Effector memory CD8-positive, alpha-beta T cell (primary cell): ENCODE data around the gene TRIM14.

ENCODE experiments used
- ATAC-seq: fragments of 150-1000 bp; cut with Tn5 transposase; replicated peaks from 2 replicates; pipeline ENCODE4 v1.10.0; 2021; ENCODE audit warnings: mild to moderate bottlenecking, moderate library complexity
- DNase-seq, 3 experiments: peaks; one replicate each; pipeline ENCODE4 v3.0.0; 2021
- H3K27ac Mint-ChIP-seq, 2 donors: one replicate each; pipeline ENCODE4 v1.8.0; 2022; ENCODE audit warnings: mild to moderate bottlenecking in 2 of 2, mixed read lengths in 2 of 2, moderate library complexity in 2 of 2
- H3K27me3 Mint-ChIP-seq, 2 donors: one replicate each; pipeline ENCODE4 v1.8.0; 2022; ENCODE audit warnings: mixed read lengths in 2 of 2
- H3K36me3 Mint-ChIP-seq: one replicate; pipeline ENCODE4 v1.8.0; 2022; ENCODE audit warnings: mild to moderate bottlenecking, moderate library complexity, mixed read lengths; ENCODE audit not compliant: insufficient read depth
- H3K4me1 Mint-ChIP-seq, 2 donors: one replicate each; pipeline ENCODE4 v1.8.0; 2022; ENCODE audit warnings: low read depth in 2 of 2, mixed read lengths in 2 of 2
- H3K4me3 Mint-ChIP-seq, 2 donors: one replicate each; pipeline ENCODE4 v1.8.0; 2022; ENCODE audit warnings: mild to moderate bottlenecking in 2 of 2, mixed read lengths in 2 of 2, moderate library complexity in 2 of 2
- H3K9me3 Mint-ChIP-seq, 2 donors: one replicate each; pipeline ENCODE4 v1.8.0; 2022; ENCODE audit warnings: mixed read lengths in 2 of 2

Gene TRIM14

DNA sequence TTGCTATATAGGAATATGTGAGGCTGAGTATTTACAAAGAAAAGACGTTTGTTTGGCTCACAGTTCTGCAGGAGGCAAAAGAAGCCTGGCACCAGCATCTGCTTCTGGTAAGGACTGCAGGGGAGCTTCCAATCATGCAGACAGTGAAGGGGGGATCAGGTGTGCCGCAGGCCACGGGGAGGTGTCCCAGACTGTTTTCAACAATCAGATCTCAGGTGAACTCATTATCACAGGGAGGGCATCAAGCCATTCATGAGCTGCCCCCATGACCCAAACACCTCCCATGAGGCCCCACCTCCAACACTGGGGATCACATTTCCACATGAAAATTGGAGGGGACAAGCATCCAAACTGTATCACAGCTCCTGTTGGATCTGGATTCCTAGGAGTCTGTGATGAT, 30.4 kb upstream of the TRIM14 start:
- Mint-ChIP-seq H3K9me3 (no peaks in the 10 kb centered on the region), H3K4me1 (peaks cover 12% of the 10 kb centered on the region in 2 donors), H3K36me3 (peaks cover 12% of the 10 kb centered on the region), H3K27me3 (no peaks in the 10 kb centered on the region), H3K4me3 (no peak overlapping the region), H3K27ac (peak overlapping the region in 1 of 2 donors; percentile 27)
- DNase-seq, result no peak
- no peak for ATAC-seq

DNA sequence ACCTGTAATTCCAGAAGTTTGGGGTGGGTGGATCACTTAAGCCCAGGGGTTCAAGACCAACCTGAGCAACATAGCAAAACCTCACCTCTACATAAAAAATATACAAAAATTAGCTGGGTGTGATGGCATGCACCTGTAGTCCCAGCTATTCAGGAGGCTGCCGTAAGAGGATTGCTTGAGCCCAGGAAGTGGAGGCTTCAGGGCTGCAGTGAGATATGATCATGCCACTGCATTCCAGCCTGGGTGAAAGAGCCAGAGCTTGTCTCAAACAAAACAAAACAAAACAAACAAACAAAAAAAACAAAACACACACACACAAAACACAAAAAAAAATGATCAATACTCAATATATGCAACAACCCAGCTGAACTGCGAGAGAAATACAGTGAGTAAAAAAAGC, 29.5 kb upstream of the TRIM14 start:
- H3K36me3 Mint-ChIP-seq, result peaks cover 10% of the 10 kb centered on the region
- peaks cover 12 to 13% of the 10 kb centered on the region in 2 donors for H3K4me1 Mint-ChIP-seq
- no peak overlapping the region for H3K27ac Mint-ChIP-seq
- no peaks in the 10 kb centered on the region for H3K9me3 Mint-ChIP-seq
- DNase-seq (no peak), ATAC-seq (no peak)
- H3K4me3 Mint-ChIP-seq, result no peak overlapping the region
- H3K27me3 Mint-ChIP-seq, result no peaks in the 10 kb centered on the region

DNA sequence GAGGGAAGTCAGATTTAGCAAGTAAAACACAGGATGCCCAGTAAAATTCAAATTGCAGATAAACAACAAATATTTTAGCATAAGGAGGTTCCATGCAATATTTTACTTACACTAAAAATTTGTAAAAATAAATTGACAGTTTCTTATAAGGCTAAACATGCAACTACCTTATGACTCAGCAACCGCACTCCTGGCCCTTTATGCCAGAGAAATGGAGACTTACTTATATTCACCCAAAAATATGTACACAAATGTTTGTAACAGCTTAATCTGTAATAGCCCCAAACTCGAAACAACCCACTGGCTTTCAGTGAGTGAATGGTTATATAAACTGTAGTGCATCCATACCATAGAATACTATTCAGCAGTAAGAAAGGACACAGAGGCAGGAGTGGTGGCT, 28.6 kb upstream of the TRIM14 start:
- peaks cover 6% of the 10 kb centered on the region for H3K36me3 Mint-ChIP-seq
- H3K27me3 Mint-ChIP-seq, result no peaks in the 10 kb centered on the region
- peak overlapping the region; percentile 15 to 64 for H3K27ac Mint-ChIP-seq
- peaks cover 12 to 13% of the 10 kb centered on the region in 2 donors for H3K4me1 Mint-ChIP-seq
- no peak for ATAC-seq
- no peak overlapping the region for H3K4me3 Mint-ChIP-seq
- DNase-seq, result no peak
- no peaks in the 10 kb centered on the region for H3K9me3 Mint-ChIP-seq

DNA sequence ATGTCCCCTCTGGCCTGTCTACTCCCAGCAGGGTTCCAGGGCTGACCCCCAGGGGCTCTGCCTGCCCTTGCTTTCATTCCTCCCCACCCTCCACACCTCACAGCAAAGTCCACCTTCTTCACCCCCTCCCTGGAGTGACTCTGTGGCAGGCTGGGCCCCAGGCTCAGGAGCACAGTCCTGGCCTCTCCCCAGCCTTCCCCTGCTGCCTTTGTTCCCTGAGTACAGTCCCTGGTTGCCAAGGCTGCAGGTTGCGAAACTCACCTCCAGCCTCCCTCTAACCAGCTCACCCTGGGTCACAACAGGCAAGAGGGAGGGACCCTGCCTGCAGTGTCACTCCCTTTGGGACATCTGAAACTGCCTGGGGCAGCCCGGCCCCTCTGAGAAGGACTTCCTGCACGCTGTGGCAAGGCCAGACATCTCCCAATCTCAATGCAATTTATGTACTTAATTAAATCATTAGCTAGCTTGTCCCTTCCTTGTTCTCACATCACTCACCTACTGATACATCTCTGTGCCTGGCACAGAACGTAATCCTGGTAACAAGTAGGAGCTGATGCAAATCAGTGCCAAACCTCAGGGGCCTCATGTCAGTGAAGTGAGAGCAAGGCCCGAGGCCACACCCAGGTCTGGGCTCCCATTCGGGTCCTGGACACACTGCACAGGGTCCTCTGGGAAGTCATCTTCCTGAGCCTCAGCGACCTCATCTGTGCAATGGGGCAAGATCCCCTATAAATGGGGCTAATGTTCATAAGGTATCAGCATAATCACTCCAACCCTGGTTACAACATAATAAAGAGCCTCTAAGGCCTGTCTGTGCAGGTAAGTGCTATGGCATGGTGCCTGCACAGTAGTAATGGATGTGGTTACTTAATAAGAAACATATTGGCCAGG, 27.3 kb upstream of the TRIM14 start:
- Mint-ChIP-seq H3K27ac (peak overlapping the region; percentile 0 to 53), H3K9me3 (no peaks in the 10 kb centered on the region), H3K27me3 (no peaks in the 10 kb centered on the region), H3K4me3 (no peak overlapping the region), H3K4me1 (peaks cover 10 to 13% of the 10 kb centered on the region in 2 donors), H3K36me3 (peaks cover 3% of the 10 kb centered on the region)
- ATAC-seq (no peak), DNase-seq (no peak)

DNA sequence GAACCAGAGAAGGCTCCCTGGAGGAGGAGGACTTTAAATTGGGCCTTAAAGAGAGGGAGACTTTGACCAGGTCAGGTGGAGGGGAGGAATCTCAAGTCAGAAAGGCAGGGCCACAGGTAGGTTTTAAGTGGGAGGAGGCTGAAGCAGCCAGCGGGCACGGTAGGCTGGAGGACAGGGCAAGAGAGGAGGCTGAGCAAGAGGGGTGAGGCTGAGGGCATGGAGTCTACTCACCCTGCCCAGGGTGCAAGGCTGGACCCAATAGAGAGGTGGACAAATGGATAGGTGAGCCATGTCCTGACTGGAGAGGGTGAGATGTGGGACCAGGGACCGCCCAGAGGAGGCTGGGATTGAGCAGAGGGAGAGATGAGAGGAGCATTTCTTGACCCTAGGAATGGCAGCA, 25.6 kb upstream of the TRIM14 start:
- H3K27ac Mint-ChIP-seq, result peak overlapping the region; percentile 8 to 36
- H3K27me3 Mint-ChIP-seq, result no peaks in the 10 kb centered on the region
- no peak overlapping the region for H3K4me3 Mint-ChIP-seq
- ATAC-seq (no peak), DNase-seq (no peak)
- peaks cover 3% of the 10 kb centered on the region for H3K36me3 Mint-ChIP-seq
- peaks cover 5 to 11% of the 10 kb centered on the region in 2 donors for H3K4me1 Mint-ChIP-seq
- H3K9me3 Mint-ChIP-seq, result no peaks in the 10 kb centered on the region

DNA sequence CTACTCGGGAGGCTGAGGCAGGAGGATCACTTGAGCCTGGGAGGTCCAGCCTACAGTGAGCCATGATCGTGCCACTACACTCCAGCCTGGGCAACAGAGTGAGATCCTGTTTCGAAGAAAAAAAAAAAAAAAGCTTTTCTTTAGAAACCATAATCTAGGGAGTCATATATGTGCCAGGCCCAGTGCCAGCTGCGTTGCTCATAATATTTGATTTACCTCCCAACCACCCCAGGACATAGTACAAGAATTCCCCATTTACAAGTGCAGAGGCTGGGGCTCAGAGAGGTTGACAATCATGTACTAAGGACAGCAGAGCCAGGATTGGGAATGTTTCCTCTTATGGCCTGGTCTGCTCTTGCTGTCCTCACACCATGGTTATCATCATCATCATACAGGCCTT, 25.1 kb upstream of the TRIM14 start:
- Mint-ChIP-seq H3K4me1 (peaks cover 5 to 11% of the 10 kb centered on the region in 2 donors), H3K9me3 (no peaks in the 10 kb centered on the region), H3K4me3 (no peak overlapping the region), H3K36me3 (peaks cover 3% of the 10 kb centered on the region), H3K27me3 (no peaks in the 10 kb centered on the region), H3K27ac (peak overlapping the region; percentile 8 to 36)
- no peak for ATAC-seq
- DNase-seq, result no peak

DNA sequence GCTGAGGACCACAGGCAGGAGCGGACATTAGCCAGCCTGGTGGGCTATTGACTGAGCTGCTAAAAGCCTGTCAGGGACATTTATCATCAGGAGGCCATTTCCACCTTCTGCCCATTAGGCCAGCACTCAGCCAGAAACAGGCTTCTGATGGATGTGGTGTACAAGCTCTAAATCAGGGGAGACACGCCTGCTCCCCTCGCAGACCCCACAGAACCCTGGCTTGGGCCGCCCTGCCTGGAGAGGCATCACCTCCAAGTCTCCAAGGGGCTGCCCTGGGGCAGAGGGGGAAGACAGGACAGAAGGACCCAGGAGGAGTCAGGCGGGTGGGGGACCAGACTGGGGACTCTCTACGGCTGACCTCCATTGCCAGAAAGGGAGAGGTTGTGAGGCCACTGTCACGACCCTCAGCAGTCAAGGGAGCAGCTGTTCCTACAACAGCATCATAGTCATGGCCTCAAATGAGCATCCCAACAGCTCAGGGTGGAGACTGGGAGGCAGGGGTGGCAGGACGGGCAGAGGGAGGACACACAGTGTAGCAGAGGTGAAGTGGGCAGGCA, 24.0 kb upstream of the TRIM14 start:
- Mint-ChIP-seq H3K9me3 (no peaks in the 10 kb centered on the region), H3K36me3 (peaks cover 7% of the 10 kb centered on the region), H3K4me3 (no peak overlapping the region), H3K27me3 (no peaks in the 10 kb centered on the region), H3K27ac (peak overlapping the region; percentile 32 to 54), H3K4me1 (peaks cover 5 to 11% of the 10 kb centered on the region in 2 donors)
- DNase-seq, result no peak
- ATAC-seq, result no peak

DNA sequence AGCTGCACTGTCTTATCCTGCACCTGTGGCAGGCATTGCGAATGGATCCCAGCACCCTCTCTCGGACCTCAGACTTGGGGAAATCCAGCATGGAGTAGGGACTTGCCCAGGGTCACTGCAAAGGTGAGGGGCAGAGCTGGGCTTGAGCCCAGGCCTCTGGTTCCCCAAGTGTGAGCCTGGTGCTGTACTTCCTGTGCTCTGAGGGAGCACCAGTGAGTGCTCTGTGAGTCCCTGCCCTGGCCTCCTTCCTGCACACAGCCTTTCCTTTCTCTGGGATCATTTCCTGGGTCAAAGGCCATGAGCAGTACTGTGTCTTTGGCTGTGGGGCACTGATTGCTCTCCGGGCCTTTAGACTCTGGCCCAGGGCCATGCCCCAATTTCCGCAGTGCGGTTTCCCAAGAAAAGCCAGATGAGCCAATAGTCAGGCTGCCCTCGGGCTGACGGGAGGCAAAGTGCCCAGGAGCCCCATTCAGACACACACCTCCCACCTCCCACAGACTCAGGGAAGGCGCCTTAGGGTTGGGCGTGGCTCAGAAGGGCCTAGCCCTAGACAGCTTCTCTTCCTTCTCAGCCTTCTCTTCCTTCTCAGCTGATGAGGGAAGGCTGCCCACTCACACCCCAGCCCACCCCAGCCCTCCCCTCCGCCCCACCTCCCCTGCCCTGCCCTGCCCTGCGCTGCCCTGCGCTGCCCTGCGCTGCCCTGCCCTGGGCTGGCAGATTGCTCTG, 23.3 kb upstream of the TRIM14 start:
- Mint-ChIP-seq H3K4me1 (peaks cover 4 to 11% of the 10 kb centered on the region in 2 donors), H3K27ac (peak overlapping the region in 1 of 2 donors; percentile 32), H3K9me3 (no peaks in the 10 kb centered on the region), H3K36me3 (peaks cover 7% of the 10 kb centered on the region), H3K27me3 (no peaks in the 10 kb centered on the region), H3K4me3 (no peak overlapping the region)
- no peak for ATAC-seq
- no peak for DNase-seq

DNA sequence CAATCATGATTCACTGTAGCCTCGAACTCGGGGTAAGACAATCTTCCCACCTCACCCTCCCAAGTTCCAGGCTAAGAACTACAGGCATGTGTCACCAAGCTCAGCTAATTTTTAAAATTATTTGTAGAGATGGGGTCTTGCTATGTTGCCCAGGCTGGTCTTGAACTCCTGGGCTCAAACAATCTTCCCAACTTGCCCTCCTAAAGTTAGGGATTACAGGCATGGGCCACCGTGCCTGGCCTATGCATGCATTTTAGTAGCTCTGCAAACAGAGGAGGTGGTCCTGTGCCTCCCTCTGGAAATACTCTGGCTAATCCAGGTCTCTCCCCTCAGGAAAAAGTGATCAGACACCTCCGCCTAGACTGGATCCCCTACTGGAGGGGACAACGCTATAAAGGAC, 21.5 kb upstream of the TRIM14 start:
- Mint-ChIP-seq H3K9me3 (no peaks in the 10 kb centered on the region), H3K27me3 (no peaks in the 10 kb centered on the region), H3K4me1 (peaks cover 0 to 2% of the 10 kb centered on the region in 2 donors), H3K27ac (no peak overlapping the region), H3K4me3 (no peak overlapping the region), H3K36me3 (peaks cover 13% of the 10 kb centered on the region)
- DNase-seq (no peak), ATAC-seq (no peak)

DNA sequence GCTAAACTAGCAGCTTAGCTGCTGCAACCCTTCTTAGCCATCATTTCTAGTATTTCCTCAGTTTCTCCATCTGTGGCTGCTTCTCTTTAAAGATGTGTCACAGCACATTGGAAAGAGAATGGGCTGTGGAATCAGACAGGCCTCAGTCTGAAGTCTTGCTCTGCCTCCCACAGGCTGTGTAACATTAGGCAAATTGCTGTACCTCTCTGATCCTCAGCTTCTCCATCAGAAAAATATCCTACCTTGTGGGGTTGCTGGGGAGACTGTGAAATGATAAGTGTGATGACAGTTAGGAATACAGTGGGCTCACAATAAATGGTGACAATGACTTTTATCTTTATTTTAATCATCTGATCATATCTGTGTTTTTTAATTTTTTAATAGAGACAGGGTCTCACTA, 17.5 kb upstream of the TRIM14 start:
- no peaks in the 10 kb centered on the region for H3K27me3 Mint-ChIP-seq
- ATAC-seq (no peak), DNase-seq (no peak)
- peaks cover 22% of the 10 kb centered on the region for H3K36me3 Mint-ChIP-seq
- H3K27ac Mint-ChIP-seq, result no peak overlapping the region
- H3K9me3 Mint-ChIP-seq, result no peaks in the 10 kb centered on the region
- H3K4me1 Mint-ChIP-seq, result no peaks in the 10 kb centered on the region
- no peak overlapping the region for H3K4me3 Mint-ChIP-seq

DNA sequence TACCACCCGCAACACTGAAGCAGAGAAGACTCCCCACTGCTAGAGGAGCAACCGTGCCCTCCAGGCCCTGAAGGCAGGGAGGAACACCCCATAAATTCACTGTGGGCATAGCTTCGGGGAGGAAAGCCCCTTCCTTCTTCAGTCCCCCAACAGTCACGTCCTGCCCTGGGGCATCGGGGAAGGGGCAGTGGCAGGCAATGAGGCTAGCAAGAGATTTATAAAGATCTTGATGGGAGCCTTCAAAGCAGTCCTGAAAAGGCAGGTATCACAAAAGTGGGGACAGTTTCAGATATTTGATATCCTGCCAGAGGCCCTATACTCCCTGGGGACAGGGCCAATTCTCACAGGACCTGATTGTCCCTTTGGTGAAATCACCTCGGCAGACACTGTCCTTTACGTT, 16.9 kb upstream of the TRIM14 start:
- H3K4me1 Mint-ChIP-seq, result no peaks in the 10 kb centered on the region
- H3K9me3 Mint-ChIP-seq, result no peaks in the 10 kb centered on the region
- no peak overlapping the region for H3K4me3 Mint-ChIP-seq
- DNase-seq, result no peak
- H3K27me3 Mint-ChIP-seq, result no peaks in the 10 kb centered on the region
- no peak for ATAC-seq
- H3K27ac Mint-ChIP-seq, result peak overlapping the region in 1 of 2 donors; percentile 59
- peaks cover 22% of the 10 kb centered on the region for H3K36me3 Mint-ChIP-seq

DNA sequence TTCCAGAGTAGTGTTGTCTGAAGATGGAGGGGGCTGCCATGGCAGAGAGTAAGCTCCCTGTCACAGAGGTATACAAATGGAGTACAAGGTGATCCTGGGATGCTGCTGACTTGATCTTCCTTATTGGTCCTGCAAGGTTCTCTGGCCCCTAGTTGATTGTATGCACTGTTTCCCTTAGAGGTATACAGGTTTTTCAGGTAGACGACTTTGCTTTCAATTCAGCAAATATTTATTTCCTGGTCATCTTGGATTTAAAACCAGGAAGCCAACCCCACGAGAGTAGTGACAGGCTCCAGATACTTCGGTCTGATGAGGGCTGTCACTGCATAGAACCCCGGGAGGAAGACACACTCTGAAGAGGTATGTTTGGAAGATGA, 16.5 kb upstream of the TRIM14 start:
- no peaks in the 10 kb centered on the region for H3K9me3 Mint-ChIP-seq
- peak overlapping the region; percentile 44 to 59 for H3K27ac Mint-ChIP-seq
- no peaks in the 10 kb centered on the region for H3K4me1 Mint-ChIP-seq
- no peaks in the 10 kb centered on the region for H3K27me3 Mint-ChIP-seq
- peaks cover 23% of the 10 kb centered on the region for H3K36me3 Mint-ChIP-seq
- no peak overlapping the region for H3K4me3 Mint-ChIP-seq
- DNase-seq (no peak), ATAC-seq (no peak)

DNA sequence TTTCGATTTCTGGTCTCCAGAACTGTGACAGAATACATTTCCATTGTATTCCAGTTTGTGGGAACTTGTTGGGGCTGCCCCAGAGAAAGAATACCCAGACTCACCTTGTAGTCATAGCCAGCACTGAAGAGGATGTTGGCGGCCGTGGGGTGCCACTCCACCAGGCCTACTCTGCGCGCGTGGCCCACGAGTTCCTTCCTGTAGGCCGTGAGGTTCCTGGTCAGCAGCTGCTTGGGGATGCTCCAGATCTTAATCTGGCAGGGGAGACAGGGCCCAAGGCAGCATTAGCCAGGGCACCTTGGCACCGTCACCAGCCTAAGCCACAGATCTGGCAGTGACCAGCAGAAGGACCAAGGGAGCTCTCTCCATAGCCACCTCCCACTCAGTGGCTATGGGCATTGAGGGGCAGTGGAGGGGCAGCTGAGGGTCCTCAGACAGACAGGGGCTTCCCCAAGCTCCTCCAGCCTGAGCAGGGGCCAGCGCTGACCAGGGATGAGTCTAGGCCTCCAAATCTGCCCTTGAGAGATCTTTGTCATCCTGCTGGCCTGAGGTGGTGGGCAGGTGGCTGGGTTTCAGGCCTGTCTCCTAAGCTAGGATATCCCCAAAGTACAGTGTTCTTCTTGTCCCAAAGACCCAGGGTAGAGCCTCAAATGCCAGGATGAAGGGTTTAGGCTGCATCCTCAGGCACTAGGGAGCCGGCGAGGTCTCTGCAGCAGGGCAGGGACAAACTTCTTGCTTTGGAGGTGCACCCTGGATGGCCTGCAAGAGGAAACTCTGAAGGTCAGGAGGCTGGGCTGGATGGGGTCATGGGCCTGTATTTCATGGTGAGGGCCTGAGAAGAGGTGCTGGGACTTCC, 15.9 kb upstream of the TRIM14 start:
- Mint-ChIP-seq H3K9me3 (no peaks in the 10 kb centered on the region), H3K27me3 (no peaks in the 10 kb centered on the region), H3K4me3 (no peak overlapping the region), H3K4me1 (no peaks in the 10 kb centered on the region), H3K36me3 (peaks cover 25% of the 10 kb centered on the region), H3K27ac (peak overlapping the region; percentile 44 to 59)
- ATAC-seq (no peak), DNase-seq (no peak)
